ENCODE measurements around the gene KCTD16.

The KCTD16 gene

GRCh38 chr5:144236499-144236898 lies 65.8 kb downstream of the KCTD16 start:
- H3K27ac ChIP-seq = no peak overlapping the region
- no peak overlapping the region for H3K4me3 ChIP-seq (ENCODE audit: low read depth, low read length)
- TF ChIP-seq, protein P1, sequence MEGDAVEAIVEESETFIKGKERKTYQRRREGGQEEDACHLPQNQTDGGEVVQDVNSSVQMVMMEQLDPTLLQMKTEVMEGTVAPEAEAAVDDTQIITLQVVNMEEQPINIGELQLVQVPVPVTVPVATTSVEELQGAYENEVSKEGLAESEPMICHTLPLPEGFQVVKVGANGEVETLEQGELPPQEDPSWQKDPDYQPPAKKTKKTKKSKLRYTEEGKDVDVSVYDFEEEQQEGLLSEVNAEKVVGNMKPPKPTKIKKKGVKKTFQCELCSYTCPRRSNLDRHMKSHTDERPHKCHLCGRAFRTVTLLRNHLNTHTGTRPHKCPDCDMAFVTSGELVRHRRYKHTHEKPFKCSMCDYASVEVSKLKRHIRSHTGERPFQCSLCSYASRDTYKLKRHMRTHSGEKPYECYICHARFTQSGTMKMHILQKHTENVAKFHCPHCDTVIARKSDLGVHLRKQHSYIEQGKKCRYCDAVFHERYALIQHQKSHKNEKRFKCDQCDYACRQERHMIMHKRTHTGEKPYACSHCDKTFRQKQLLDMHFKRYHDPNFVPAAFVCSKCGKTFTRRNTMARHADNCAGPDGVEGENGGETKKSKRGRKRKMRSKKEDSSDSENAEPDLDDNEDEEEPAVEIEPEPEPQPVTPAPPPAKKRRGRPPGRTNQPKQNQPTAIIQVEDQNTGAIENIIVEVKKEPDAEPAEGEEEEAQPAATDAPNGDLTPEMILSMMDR (IDR thresholded peaks at IDR 0.05; ENCODE audit: low read depth, low read length, missing control alignments) = no peak
- no peaks in the 10 kb centered on the region for H3K27me3 ChIP-seq (replicated peaks)
- in situ Hi-C loops (cut with HindIII; ENCODE audit: low pct_ligation_motif_present, low sequenced_read_pairs) = no loop called here
- H3K36me3 ChIP-seq (replicated peaks) = no peaks in the 10 kb centered on the region
- no peak for DNase-seq

DNA sequence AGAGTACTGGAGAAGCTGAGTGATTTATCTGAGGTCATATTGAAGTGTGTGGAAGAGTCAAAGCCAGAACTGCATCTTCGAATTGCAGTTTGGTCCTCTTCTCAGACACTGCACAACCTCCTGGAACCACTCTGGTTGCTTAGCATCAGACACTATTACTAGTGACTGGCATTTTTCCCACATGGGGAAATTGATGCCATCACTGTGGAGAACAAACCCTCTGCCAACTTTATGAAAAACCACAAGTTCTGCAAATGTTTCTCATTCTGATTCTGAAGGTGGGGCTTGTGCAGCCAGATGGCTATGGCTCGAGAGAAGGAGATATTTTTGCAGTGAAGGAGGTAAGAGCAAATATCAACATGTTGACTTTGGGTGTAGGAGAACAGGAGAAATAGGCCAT lies 67.2 kb downstream of the KCTD16 start:
- in situ Hi-C loops (cut with HindIII; ENCODE audit: low pct_ligation_motif_present, low sequenced_read_pairs) = no loop called here
- Histone ChIP-seq H3K27ac (no peak overlapping the region), H3K27me3 (replicated peaks) (no peaks in the 10 kb centered on the region), H3K36me3 (replicated peaks) (no peaks in the 10 kb centered on the region), H3K4me3 (ENCODE audit: low read depth, low read length) (no peak overlapping the region)
- TF ChIP-seq, protein P1 (IDR thresholded peaks at IDR 0.05; ENCODE audit: low read depth, low read length, missing control alignments) = no peak
- DNase-seq = no peak

DNA sequence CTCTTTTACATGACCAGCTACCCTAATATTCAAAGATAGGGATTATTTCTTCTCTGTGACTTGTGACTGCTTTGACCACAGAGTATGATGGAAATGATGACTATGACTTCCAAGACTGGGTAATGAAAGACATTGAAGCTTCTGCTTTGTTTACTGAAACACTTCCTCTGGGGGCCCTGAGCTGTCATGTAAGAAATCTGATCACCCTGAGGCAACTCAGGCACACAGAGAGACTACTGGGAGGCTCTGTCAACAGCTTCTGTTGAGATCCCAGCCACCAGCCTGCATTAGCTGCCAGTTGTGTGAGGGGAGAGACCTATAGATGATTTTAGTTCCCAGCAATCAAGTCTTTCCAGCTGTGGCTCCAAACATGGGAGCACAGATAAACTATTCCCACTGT lies 76.5 kb downstream of the KCTD16 start:
- TF ChIP-seq, protein P1 (IDR thresholded peaks at IDR 0.05; ENCODE audit: low read depth, low read length, missing control alignments) = no peak
- DNase-seq = no peak
- Histone ChIP-seq H3K4me3 (ENCODE audit: low read depth, low read length) (no peak overlapping the region), H3K27ac (no peak overlapping the region), H3K36me3 (replicated peaks) (no peaks in the 10 kb centered on the region), H3K27me3 (replicated peaks) (no peaks in the 10 kb centered on the region)
- in situ Hi-C loops (cut with HindIII; ENCODE audit: low pct_ligation_motif_present, low sequenced_read_pairs) = no loop called here

DNA sequence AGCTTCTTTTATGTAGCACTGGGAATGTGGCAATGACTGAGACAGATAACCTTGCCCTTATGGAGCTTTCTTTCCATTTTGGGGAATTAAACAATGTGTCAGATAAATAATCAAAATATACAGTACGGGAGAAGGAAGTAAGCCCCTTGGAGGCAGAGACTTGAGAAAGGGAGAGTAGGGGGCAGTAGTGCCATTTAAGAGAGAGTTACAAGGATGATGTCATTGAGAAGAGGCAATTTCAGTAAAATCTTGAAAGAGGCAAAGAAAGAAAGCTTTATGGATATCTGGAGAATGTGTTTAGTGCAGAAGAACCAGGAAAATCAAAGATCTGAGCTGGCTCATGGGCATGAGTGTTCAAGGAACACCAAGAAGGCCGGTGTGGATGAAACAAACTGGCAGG lies 77.3 kb downstream of the KCTD16 start:
- TF ChIP-seq, protein P1 (IDR thresholded peaks at IDR 0.05; ENCODE audit: low read depth, low read length, missing control alignments) = no peak
- in situ Hi-C loops (cut with HindIII; ENCODE audit: low pct_ligation_motif_present, low sequenced_read_pairs) = no loop called here
- Histone ChIP-seq H3K27ac (no peak overlapping the region), H3K36me3 (replicated peaks) (no peaks in the 10 kb centered on the region), H3K27me3 (replicated peaks) (no peaks in the 10 kb centered on the region), H3K4me3 (ENCODE audit: low read depth, low read length) (no peak overlapping the region)
- no peak for DNase-seq

GRCh38 chr5:144249755-144250464 lies 79.2 kb downstream of the KCTD16 start:
- Histone ChIP-seq H3K4me3 (ENCODE audit: low read depth, low read length) (no peak overlapping the region), H3K27ac (no peak overlapping the region), H3K36me3 (replicated peaks) (no peaks in the 10 kb centered on the region), H3K27me3 (replicated peaks) (no peaks in the 10 kb centered on the region)
- no peak for DNase-seq
- TF ChIP-seq, protein P1 (IDR thresholded peaks at IDR 0.05; ENCODE audit: low read depth, low read length, missing control alignments) = no peak
- in situ Hi-C loops (cut with HindIII; ENCODE audit: low pct_ligation_motif_present, low sequenced_read_pairs) = no loop called here

GRCh38 chr5:144254552-144254951 lies 83.9 kb downstream of the KCTD16 start:
- Histone ChIP-seq H3K27me3 (replicated peaks) (no peaks in the 10 kb centered on the region), H3K36me3 (replicated peaks) (no peaks in the 10 kb centered on the region), H3K4me3 (ENCODE audit: low read depth, low read length) (no peak overlapping the region), H3K27ac (no peak overlapping the region)
- in situ Hi-C loops (cut with HindIII; ENCODE audit: low pct_ligation_motif_present, low sequenced_read_pairs) = no loop called here
- no peak for DNase-seq
- TF ChIP-seq, protein P1 (IDR thresholded peaks at IDR 0.05; ENCODE audit: low read depth, low read length, missing control alignments) = no peak

Measured in brain microvascular endothelial cell (primary cell).